Measurements from ENCODE around the gene XRCC1. TPM values are rescaled to one million over a fixed set of nuclear protein-coding genes. Genes with fewer than 3 reads are reported as not detected.
A peak's percentile ranks its signal among the peaks of the same experiment; 100 is the strongest.
"Not testable (repeated sequence)": the region's sequence is repeated elsewhere in the genome, so short reads cannot be mapped to it uniquely, and the experiment has no call there.

Gene XRCC1
- total RNA-seq, 1 donor from 2014 or later = 8.8 TPM

GRCh38 chr19:43547926-43548325 lies 27.4 kb downstream of the XRCC1 start:
- DNase-seq (ENCODE audit: low spot score) = not testable (repeated sequence)

GRCh38 chr19:43546581-43546980 lies 28.7 kb downstream of the XRCC1 start:
- ATAC-seq (no peak), DNase-seq (ENCODE audit: low spot score) (no peak)

More at GRCh38 chr19:43547926-43548325, 27.4 kb downstream of the XRCC1 start:
- ATAC-seq = not testable (repeated sequence)

- DNase-seq (ENCODE audit: low spot score) = no peak
- no peak for ATAC-seq
Observed at GRCh38 chr19:43545981-43546380, 29.3 kb downstream of the XRCC1 start.

- ATAC-seq (no peak), DNase-seq (ENCODE audit: low spot score) (no peak)
Observed at GRCh38 chr19:43545276-43545675, 30.1 kb downstream of the XRCC1 start.

- ATAC-seq (no peak), DNase-seq (ENCODE audit: low spot score) (no peak)
Observed at GRCh38 chr19:43544077-43544476, 31.2 kb downstream of the XRCC1 start.

- peak; percentile 83 for ATAC-seq
- no peak for DNase-seq (ENCODE audit: low spot score)
Observed at GRCh38 chr19:43541920-43542650, 33.2 kb downstream of the XRCC1 start.

GRCh38 chr19:43540381-43540780 lies 34.9 kb downstream of the XRCC1 start:
- DNase-seq (ENCODE audit: low spot score) = no peak
- no peak for ATAC-seq

- no peak for ATAC-seq
- DNase-seq (ENCODE audit: low spot score) = no peak
Observed at GRCh38 chr19:43538922-43539321, 36.4 kb downstream of the XRCC1 start.

- ATAC-seq = no peak
Observed at GRCh38 chr19:43534816-43535761, 40.2 kb downstream of the XRCC1 start.

GRCh38 chr19:43534305-43534815 lies 41.0 kb downstream of the XRCC1 start:
- DNase-seq (ENCODE audit: low spot score) = no peak
- ATAC-seq = no peak

More at GRCh38 chr19:43534816-43535761, 40.2 kb downstream of the XRCC1 start:
- DNase-seq (ENCODE audit: low spot score) = peak; percentile 61

- DNase-seq (ENCODE audit: low spot score) = peak; percentile 98
Observed at GRCh38 chr19:43533546-43534304, 41.6 kb downstream of the XRCC1 start.

GRCh38 chr19:43532962-43533545 lies 42.3 kb downstream of the XRCC1 start, which contains the start of gene ZNF575:
Gene ZNF575, plus strand, starts transcription at chr19:43533188. Its CDS starts 1,235 bp downstream, at chr19:43534423.
- DNase-seq (ENCODE audit: low spot score) (peak; percentile 93), ATAC-seq (peak; percentile 83)

More at GRCh38 chr19:43533546-43534304, 41.6 kb downstream of the XRCC1 start:
- ATAC-seq = peak; percentile 81

GRCh38 chr19:43532571-43532961 lies 42.8 kb downstream of the XRCC1 start:
- DNase-seq (ENCODE audit: low spot score) (peak; percentile 77), ATAC-seq (peak; percentile 24)

- ATAC-seq (no peak), DNase-seq (ENCODE audit: low spot score) (no peak)
Observed at GRCh38 chr19:43527860-43528622, 47.3 kb downstream of the XRCC1 start.

- DNase-seq (ENCODE audit: low spot score) (peak; percentile 92), ATAC-seq (peak; percentile 91)
Observed at GRCh38 chr19:43526884-43527859, 48.2 kb downstream of the XRCC1 start, which contains the start of gene ETHE1. Gene ETHE1, minus strand, starts transcription at chr19:43527201. Its CDS starts 24 bp downstream, at chr19:43527177.

GRCh38 chr19:43525836-43526771 lies 49.2 kb downstream of the XRCC1 start:
- peak; percentile 43 for ATAC-seq
- DNase-seq (ENCODE audit: low spot score) = peak; percentile 58
